Hepatic stellate cell (primary cell): Measurements from ENCODE around the gene CNNM3.

Experiments used
- DNase-seq: peaks from one replicate; pipeline ENCODE4 v3.0.0; 2011; ENCODE audit warnings: low spot score

The CNNM3 gene

GRCh38 chr2:96878171-96878570, 62.1 kb downstream of the CNNM3 start:
- no peak for DNase-seq

GRCh38 chr2:96878796-96879544, 62.9 kb downstream of the CNNM3 start:
- DNase-seq = no peak

GRCh38 chr2:96879545-96880040, 63.5 kb downstream of the CNNM3 start:
- DNase-seq = no peak

- DNase-seq = no peak
Observed at GRCh38 chr2:96880891-96881273, 64.8 kb downstream of the CNNM3 start.

- no peak for DNase-seq
Observed at GRCh38 chr2:96881349-96882195, 65.5 kb downstream of the CNNM3 start.

GRCh38 chr2:96882230-96882629, 66.2 kb downstream of the CNNM3 start:
- no peak for DNase-seq

- DNase-seq = no peak
Observed at GRCh38 chr2:96882906-96883305, 66.8 kb downstream of the CNNM3 start.

GRCh38 chr2:96883306-96883705, 67.2 kb downstream of the CNNM3 start:
- no peak for DNase-seq
